Measurements from ENCODE around the gene ZNRF3. TPM values are rescaled to one million over a fixed set of nuclear protein-coding genes. Genes with fewer than 3 reads are reported as not detected.

Gene ZNRF3
- total and polyA plus RNA-seq, 2 experiments from 2014 or later = 11.1 to 32.2 TPM

DNA sequence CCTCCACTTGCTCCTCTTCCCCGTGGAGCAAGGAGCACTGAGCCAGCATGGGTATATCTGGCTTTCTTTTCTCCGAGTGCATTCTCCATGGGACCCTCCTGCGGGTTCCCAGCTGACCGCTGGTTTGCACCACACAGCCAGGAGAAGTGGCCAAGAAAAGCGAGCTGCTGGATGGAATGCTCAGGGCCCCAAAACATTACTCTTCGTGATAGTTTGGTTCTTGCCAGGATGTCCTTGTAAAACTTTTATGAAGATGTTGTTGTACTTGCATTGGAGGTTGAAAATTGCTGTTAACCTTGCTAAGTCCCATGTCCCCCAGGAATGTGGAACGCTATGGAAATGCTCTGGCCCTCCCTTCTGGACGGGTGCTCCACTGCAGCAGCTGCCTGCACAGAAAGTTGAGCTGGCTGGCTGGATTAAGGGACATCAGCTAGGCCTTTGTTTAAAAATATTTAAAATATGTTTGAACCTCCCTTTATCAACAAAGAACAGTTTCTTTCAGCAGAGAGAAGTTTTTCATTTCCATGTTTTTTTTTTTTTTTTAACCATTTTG is 68.7 kb downstream of the ZNRF3 start:
- H3F3A ChIP-seq (replicated peaks; ENCODE audit: low read depth) = no peaks in the 10 kb centered on the region
- ATAC-seq (peak; percentile 77), DNase-seq (ENCODE audit: low spot score) (peak; percentile 61)
- H2AFZ ChIP-seq = no peak overlapping the region
- Mint-ChIP-seq H3K9me3 (no peaks in the 10 kb centered on the region; the same call in 2 of the 3 replicates), H3K4me1 (peaks cover 45% of the 10 kb centered on the region), H3K27ac (peak overlapping the region; percentile 59), H3K36me3 (ENCODE audit: low read depth) (peaks cover 6% of the 10 kb centered on the region; the same call in 2 of the 3 replicates), H3K27me3 (ENCODE audit: insufficient read depth, low read depth, poor library complexity) (no peaks in the 10 kb centered on the region), H3K4me3 (no peak overlapping the region)
- peaks cover 32% of the 10 kb centered on the region for H3K4me1 ChIP-seq (ENCODE audit: insufficient read depth)
- H3K4me2 ChIP-seq = peak overlapping the region; percentile 24; the same call in 1 of the 2 replicates
- peaks cover 11% of the 10 kb centered on the region for H4K20me1 ChIP-seq (replicated peaks; ENCODE audit: insufficient read depth)
- TF ChIP-seq ZNF331 (CRISPR knock-in tag; IDR thresholded peaks at IDR 0.05; ENCODE audit: low read depth) = no peak
- TF ChIP-seq, protein P1, sequence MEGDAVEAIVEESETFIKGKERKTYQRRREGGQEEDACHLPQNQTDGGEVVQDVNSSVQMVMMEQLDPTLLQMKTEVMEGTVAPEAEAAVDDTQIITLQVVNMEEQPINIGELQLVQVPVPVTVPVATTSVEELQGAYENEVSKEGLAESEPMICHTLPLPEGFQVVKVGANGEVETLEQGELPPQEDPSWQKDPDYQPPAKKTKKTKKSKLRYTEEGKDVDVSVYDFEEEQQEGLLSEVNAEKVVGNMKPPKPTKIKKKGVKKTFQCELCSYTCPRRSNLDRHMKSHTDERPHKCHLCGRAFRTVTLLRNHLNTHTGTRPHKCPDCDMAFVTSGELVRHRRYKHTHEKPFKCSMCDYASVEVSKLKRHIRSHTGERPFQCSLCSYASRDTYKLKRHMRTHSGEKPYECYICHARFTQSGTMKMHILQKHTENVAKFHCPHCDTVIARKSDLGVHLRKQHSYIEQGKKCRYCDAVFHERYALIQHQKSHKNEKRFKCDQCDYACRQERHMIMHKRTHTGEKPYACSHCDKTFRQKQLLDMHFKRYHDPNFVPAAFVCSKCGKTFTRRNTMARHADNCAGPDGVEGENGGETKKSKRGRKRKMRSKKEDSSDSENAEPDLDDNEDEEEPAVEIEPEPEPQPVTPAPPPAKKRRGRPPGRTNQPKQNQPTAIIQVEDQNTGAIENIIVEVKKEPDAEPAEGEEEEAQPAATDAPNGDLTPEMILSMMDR (conservative IDR thresholded peaks at IDR 0.05; ENCODE audit: low read depth in 2 of 2) = peak; percentile 27 to 50; a peak in 3 of 4 replicates
- peaks cover 100% of the 10 kb centered on the region for H3K79me2 ChIP-seq (replicated peaks; ENCODE audit: insufficient read depth)
- peaks cover 3% of the 10 kb centered on the region; the same call in 1 of the 2 replicates for H3K9me2 ChIP-seq (ENCODE audit: insufficient read depth)
- no peak overlapping the region for H3K4me3 ChIP-seq
- H3K27ac ChIP-seq (ENCODE audit: low read depth) = peak overlapping the region; percentile 60; the same call in 1 of the 2 replicates
- no peaks in the 10 kb centered on the region for H3K27me3 ChIP-seq (ENCODE audit: insufficient read depth)
- H3K36me3 ChIP-seq (ENCODE audit: insufficient read depth) = no peaks in the 10 kb centered on the region; the same call in 1 of the 2 replicates

DNA sequence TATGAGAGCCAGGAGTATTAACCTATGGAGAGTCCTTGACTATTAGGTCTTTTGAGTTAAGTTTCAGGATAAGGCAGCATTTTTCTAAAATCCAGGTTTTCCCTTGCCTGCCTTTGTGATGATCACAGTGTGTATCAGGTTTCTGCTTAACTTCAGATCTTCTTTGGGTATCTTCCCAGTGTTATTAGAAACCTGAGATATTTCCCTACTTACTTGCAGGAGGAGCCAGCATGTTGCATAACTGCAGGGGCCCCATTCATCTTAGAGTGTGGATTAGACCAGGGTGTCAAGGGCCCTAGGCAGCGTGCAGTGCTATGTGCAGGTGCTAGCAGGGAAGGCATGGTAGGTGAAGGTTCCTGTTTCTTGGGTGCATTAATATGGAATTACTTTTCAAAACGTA is 69.5 kb downstream of the ZNRF3 start:
- H3K27ac ChIP-seq (ENCODE audit: low read depth) = peak overlapping the region; percentile 45; the same call in 1 of the 2 replicates
- no peaks in the 10 kb centered on the region; the same call in 1 of the 2 replicates for H3K36me3 ChIP-seq (ENCODE audit: insufficient read depth)
- no peaks in the 10 kb centered on the region for H3F3A ChIP-seq (replicated peaks; ENCODE audit: low read depth)
- H3K4me1 ChIP-seq (ENCODE audit: insufficient read depth) = peaks cover 32% of the 10 kb centered on the region
- H2AFZ ChIP-seq = no peak overlapping the region
- peak overlapping the region; percentile 14; the same call in 1 of the 2 replicates for H3K4me2 ChIP-seq
- no peak for DNase-seq (ENCODE audit: low spot score)
- H3K4me3 ChIP-seq = no peak overlapping the region
- Mint-ChIP-seq H3K4me3 (no peak overlapping the region), H3K9me3 (no peaks in the 10 kb centered on the region; the same call in 2 of the 3 replicates), H3K27me3 (ENCODE audit: insufficient read depth, low read depth, poor library complexity) (no peaks in the 10 kb centered on the region), H3K4me1 (peaks cover 45% of the 10 kb centered on the region), H3K27ac (peak overlapping the region; percentile 66), H3K36me3 (ENCODE audit: low read depth) (peaks cover 4% of the 10 kb centered on the region)
- ATAC-seq = peak; percentile 53
- no peaks in the 10 kb centered on the region for H3K27me3 ChIP-seq (ENCODE audit: insufficient read depth)
- peaks cover 11% of the 10 kb centered on the region for H4K20me1 ChIP-seq (replicated peaks; ENCODE audit: insufficient read depth)
- H3K79me2 ChIP-seq (replicated peaks; ENCODE audit: insufficient read depth) = peaks cover 100% of the 10 kb centered on the region
- H3K9me2 ChIP-seq (ENCODE audit: insufficient read depth) = peaks cover 3% of the 10 kb centered on the region; the same call in 1 of the 2 replicates
- TF ChIP-seq POLR2AphosphoS5 (IDR thresholded peaks at IDR 0.05; ENCODE audit: low read depth) = no peak
- TF ChIP-seq, protein P2, sequence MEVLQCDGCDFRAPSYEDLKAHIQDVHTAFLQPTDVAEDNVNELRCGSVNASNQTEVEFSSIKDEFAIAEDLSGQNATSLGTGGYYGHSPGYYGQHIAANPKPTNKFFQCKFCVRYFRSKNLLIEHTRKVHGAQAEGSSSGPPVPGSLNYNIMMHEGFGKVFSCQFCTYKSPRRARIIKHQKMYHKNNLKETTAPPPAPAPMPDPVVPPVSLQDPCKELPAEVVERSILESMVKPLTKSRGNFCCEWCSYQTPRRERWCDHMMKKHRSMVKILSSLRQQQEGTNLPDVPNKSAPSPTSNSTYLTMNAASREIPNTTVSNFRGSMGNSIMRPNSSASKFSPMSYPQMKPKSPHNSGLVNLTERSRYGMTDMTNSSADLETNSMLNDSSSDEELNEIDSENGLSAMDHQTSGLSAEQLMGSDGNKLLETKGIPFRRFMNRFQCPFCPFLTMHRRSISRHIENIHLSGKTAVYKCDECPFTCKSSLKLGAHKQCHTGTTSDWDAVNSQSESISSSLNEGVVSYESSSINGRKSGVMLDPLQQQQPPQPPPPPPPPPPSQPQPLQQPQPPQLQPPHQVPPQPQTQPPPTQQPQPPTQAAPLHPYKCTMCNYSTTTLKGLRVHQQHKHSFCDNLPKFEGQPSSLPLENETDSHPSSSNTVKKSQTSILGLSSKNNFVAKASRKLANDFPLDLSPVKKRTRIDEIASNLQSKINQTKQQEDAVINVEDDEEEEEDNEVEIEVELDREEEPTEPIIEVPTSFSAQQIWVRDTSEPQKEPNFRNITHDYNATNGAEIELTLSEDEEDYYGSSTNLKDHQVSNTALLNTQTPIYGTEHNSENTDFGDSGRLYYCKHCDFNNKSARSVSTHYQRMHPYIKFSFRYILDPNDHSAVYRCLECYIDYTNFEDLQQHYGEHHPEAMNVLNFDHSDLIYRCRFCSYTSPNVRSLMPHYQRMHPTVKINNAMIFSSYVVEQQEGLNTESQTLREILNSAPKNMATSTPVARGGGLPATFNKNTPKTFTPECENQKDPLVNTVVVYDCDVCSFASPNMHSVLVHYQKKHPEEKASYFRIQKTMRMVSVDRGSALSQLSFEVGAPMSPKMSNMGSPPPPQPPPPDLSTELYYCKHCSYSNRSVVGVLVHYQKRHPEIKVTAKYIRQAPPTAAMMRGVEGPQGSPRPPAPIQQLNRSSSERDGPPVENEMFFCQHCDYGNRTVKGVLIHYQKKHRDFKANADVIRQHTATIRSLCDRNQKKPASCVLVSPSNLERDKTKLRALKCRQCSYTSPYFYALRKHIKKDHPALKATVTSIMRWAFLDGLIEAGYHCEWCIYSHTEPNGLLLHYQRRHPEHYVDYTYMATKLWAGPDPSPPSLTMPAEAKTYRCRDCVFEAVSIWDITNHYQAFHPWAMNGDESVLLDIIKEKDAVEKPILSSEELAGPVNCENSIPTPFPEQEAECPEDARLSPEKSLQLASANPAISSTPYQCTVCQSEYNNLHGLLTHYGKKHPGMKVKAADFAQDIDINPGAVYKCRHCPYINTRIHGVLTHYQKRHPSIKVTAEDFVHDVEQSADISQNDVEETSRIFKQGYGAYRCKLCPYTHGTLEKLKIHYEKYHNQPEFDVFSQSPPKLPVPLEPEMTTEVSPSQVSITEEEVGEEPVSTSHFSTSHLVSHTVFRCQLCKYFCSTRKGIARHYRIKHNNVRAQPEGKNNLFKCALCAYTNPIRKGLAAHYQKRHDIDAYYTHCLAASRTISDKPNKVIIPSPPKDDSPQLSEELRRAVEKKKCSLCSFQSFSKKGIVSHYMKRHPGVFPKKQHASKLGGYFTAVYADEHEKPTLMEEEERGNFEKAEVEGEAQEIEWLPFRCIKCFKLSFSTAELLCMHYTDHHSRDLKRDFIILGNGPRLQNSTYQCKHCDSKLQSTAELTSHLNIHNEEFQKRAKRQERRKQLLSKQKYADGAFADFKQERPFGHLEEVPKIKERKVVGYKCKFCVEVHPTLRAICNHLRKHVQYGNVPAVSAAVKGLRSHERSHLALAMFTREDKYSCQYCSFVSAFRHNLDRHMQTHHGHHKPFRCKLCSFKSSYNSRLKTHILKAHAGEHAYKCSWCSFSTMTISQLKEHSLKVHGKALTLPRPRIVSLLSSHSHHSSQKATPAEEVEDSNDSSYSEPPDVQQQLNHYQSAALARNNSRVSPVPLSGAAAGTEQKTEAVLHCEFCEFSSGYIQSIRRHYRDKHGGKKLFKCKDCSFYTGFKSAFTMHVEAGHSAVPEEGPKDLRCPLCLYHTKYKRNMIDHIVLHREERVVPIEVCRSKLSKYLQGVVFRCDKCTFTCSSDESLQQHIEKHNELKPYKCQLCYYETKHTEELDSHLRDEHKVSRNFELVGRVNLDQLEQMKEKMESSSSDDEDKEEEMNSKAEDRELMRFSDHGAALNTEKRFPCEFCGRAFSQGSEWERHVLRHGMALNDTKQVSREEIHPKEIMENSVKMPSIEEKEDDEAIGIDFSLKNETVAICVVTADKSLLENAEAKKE (CRISPR knock-in tag; IDR thresholded peaks at IDR 0.05) = no peak
- no peak for TF ChIP-seq ZNF114 (CRISPR knock-in tag; IDR thresholded peaks at IDR 0.05)
- TF ChIP-seq EZH2 (IDR thresholded peaks at IDR 0.05; ENCODE audit: low read depth, unreplicated experiment) = no peak
- no peak for TF ChIP-seq EZH2phosphoT487 (IDR thresholded peaks at IDR 0.05; ENCODE audit: unreplicated experiment)
- TF ChIP-seq STAT1 (IDR thresholded peaks at IDR 0.05; ENCODE audit: unreplicated experiment) = no peak
